ENCODE data around the gene ROGDI.

- no peak for TF ChIP-seq CTCF (IDR thresholded peaks at IDR 0.05)
- TF ChIP-seq POLR2A (IDR thresholded peaks at IDR 0.05) = no peak
These were observed 55.4 kb downstream of the ROGDI start for GRCh38 chr16:4746991-4747574.

All from adrenal gland (tissue), 5 donors.